SK-N-SH (cell line): ENCODE measurements around the gene SIGLEC6. TPM values are rescaled to one million over a fixed set of nuclear protein-coding genes. Genes with fewer than 3 reads are reported as not detected.

Experiments used
- CTCF ChIA-PET: fragments of 300-600, 350-600 bp; formaldehyde crosslinking; extraction: SDS; loops from one replicate; lab custom pipeline; 2021; lab: Yijun Ruan, JAX
- POLR2A ChIA-PET: fragments of 350-600 bp; sonication (Branson Sonifier 250); formaldehyde crosslinking; extraction: SDS; loops from one replicate; lab custom pipeline; 2020; ENCODE audit warnings: antibody characterized with exemption, inconsistent platforms; lab: Yijun Ruan, JAX
- DNase-seq: peaks from one replicate; pipeline ENCODE4 v3.0.0; 2012
- H2AFZ ChIP-seq: fragments of 200-600 bp; sonication (generic); 2 replicates; pipeline ENCODE4 v1.8.1; 2016; ENCODE audit warnings: antibody characterized with exemption, mild to moderate bottlenecking, low read depth
- H3F3A ChIP-seq: fragments of 200-600 bp; sonication (generic); replicated peaks from 2 replicates; pipeline ENCODE3; 2016; ENCODE audit warnings: antibody characterized with exemption, mild to moderate bottlenecking; ENCODE audit not compliant: insufficient read depth
- H3K27ac ChIP-seq, 2 experiments: fragments of 200-500 bp in 1 of 2; fragments of 200-600 bp in 1 of 2; sonication (Bioruptor generic) in 1 of 2; sonication (generic), shearing (Covaris generic) in 1 of 2; 2 replicates each; pipeline versions ENCODE4 v1.5.1 to v1.6.1; 2014 to 2016; ENCODE audit warnings: low read depth in 2 of 2, inconsistent platforms in 1 of 2, low read length in 1 of 2, mild to moderate bottlenecking in 1 of 2, mixed read lengths in 1 of 2
- H3K27me3 ChIP-seq: fragments of 200-600 bp; sonication (generic), shearing (Covaris generic); 2 replicates; pipeline ENCODE4 v1.6.1; 2016; ENCODE audit warnings: mixed run types; ENCODE audit not compliant: insufficient read depth
- H3K36me3 ChIP-seq, 2 experiments: fragments of 200-500 bp in 1 of 2; fragments of 200-600 bp in 1 of 2; sonication (Bioruptor generic) in 1 of 2; sonication (generic) in 1 of 2; replicated peaks in 1 of 2; 2 replicates each; pipeline versions ENCODE3 to v1.5.1; 2014 to 2016; ENCODE audit warnings: low read length in 1 of 2, mild to moderate bottlenecking in 1 of 2; ENCODE audit not compliant: insufficient read depth in 2 of 2, control insufficient read depth in 1 of 2
- H3K4me1 ChIP-seq, 2 experiments: fragments of 200-500 bp in 1 of 2; fragments of 200-600 bp in 1 of 2; sonication (Bioruptor generic) in 1 of 2; sonication (generic), shearing (Covaris generic) in 1 of 2; 2 replicates each; pipeline versions ENCODE4 v1.5.1 to v1.6.1; 2014 to 2016; ENCODE audit warnings: low read depth in 1 of 2, low read length in 1 of 2, mixed run types in 1 of 2; ENCODE audit not compliant: insufficient read depth in 2 of 2, control insufficient read depth in 1 of 2
- H3K4me2 ChIP-seq: fragments of 200-600 bp; sonication (generic), shearing (Covaris generic); 2 replicates; pipeline ENCODE4 v1.6.1; 2017; ENCODE audit warnings: mixed run types
- H3K4me3 ChIP-seq, 2 experiments: fragments of 200-500 bp in 1 of 2; fragments of 200-600 bp in 1 of 2; sonication (Bioruptor generic) in 1 of 2; sonication (generic), shearing (Covaris generic) in 1 of 2; 2 replicates each; pipeline versions ENCODE4 v1.5.1 to v1.8.1; 2014 to 2016; ENCODE audit warnings: low read depth in 2 of 2, inconsistent platforms in 1 of 2, low read length in 1 of 2, mild to moderate bottlenecking in 1 of 2, mixed read lengths in 1 of 2, moderate library complexity in 1 of 2
- H3K79me2 ChIP-seq: fragments of 200-600 bp; sonication (generic); 2 replicates; pipeline ENCODE4 v1.8.1; 2017; ENCODE audit warnings: mild to moderate bottlenecking; ENCODE audit not compliant: insufficient read depth
- H3K9ac ChIP-seq: fragments of 200-600 bp; sonication (generic); 2 replicates; pipeline ENCODE4 v1.6.1; 2017; ENCODE audit warnings: mixed run types
- H3K9me2 ChIP-seq: fragments of 200-600 bp; sonication (generic); 2 replicates; pipeline ENCODE4 v1.6.1; 2017; ENCODE audit warnings: mixed run types
- H3K9me3 ChIP-seq: fragments of 200-600 bp; sonication (generic); 2 replicates; pipeline ENCODE4 v1.6.1; 2017; ENCODE audit warnings: mixed run types, mild to moderate bottlenecking, moderate library complexity
- H4K20me1 ChIP-seq: fragments of 200-600 bp; sonication (generic); 2 replicates; pipeline ENCODE4 v1.6.1; 2017; ENCODE audit warnings: mild to moderate bottlenecking, mixed run types; ENCODE audit not compliant: insufficient read depth
- ELF1 ChIP-seq: IDR thresholded peaks from 2 replicates; pipeline ENCODE4 v1.4.0; 2012
- FOSL2 ChIP-seq: IDR thresholded peaks from 2 replicates; pipeline ENCODE4 v1.4.0; 2012; ENCODE audit warnings: low read depth, mild to moderate bottlenecking, moderate library complexity, borderline replicate concordance
- JUND ChIP-seq: IDR thresholded peaks from 2 replicates; pipeline ENCODE4 v1.4.0; 2012
- MEF2A ChIP-seq: IDR thresholded peaks from 2 replicates; pipeline ENCODE4 v1.4.0; 2012; ENCODE audit warnings: low read depth, borderline replicate concordance
- NFIC ChIP-seq: IDR thresholded peaks from 2 replicates; pipeline ENCODE4 v1.4.0; 2012; ENCODE audit warnings: borderline replicate concordance
- NRF1 ChIP-seq: IDR thresholded peaks from 2 replicates; pipeline ENCODE4 v1.6.1; 2012; ENCODE audit warnings: low read depth, mild to moderate bottlenecking, low read length
- RFX5 ChIP-seq: IDR thresholded peaks from 2 replicates; pipeline ENCODE4 v1.6.1; 2012; ENCODE audit warnings: mild to moderate bottlenecking, improper control_type of control experiment, low read length
- RXRA ChIP-seq: IDR thresholded peaks from 2 replicates; pipeline ENCODE4 v1.4.0; 2012; ENCODE audit warnings: low read depth, mild to moderate bottlenecking, borderline replicate concordance
- SMC3 ChIP-seq: IDR thresholded peaks from 2 replicates; pipeline ENCODE4 v1.6.1; 2012; ENCODE audit warnings: low read depth, low read length, improper control_type of control experiment
- TAF1 ChIP-seq: IDR thresholded peaks from 2 replicates; pipeline ENCODE4 v1.6.1; 2012; ENCODE audit warnings: low read depth, mild to moderate bottlenecking, low read length, moderate library complexity, borderline replicate concordance
- YY1 ChIP-seq: IDR thresholded peaks from 2 replicates; pipeline ENCODE4 v1.4.0; 2012; ENCODE audit warnings: low read depth, mild to moderate bottlenecking
- WGBS: methylation state at CpG from one replicate; pipeline ENCODE4 v1.1.6; 2017; ENCODE audit warnings: low lambda C conversion rate; 5-methylcytosine and 5-hydroxymethylcytosine counted together
- polyA plus RNA-seq, 3 experiments: library from polyadenylated mRNA; depleted of rRNA; stranded (reverse); fragments of >200 nt; gene quantifications; 2 replicates each; pipeline ENCODE4 v1.2.3, GENCODE V29; 2012
- TF ChIP-seq, protein P1 (sequence below): IDR thresholded peaks from 2 replicates; pipeline ENCODE4 v1.6.1; 2012; ENCODE audit warnings: mild to moderate bottlenecking, low read depth, low read length, moderate library complexity
- TF ChIP-seq, protein P2 (sequence below): fragments of 150-350 bp; IDR thresholded peaks from 2 replicates; pipeline ENCODE4 v1.6.1; 2017; ENCODE audit warnings: antibody characterized with exemption, low read length, low read depth, borderline replicate concordance
- TF ChIP-seq, protein P3 (sequence below): IDR thresholded peaks from 2 replicates; pipeline ENCODE4 v1.4.0; 2012; ENCODE audit warnings: low read depth, borderline replicate concordance

The SIGLEC6 gene
- polyA plus RNA-seq, 1 of the 3 experiments (the other 2 are of a cell fraction): not detected

DNA sequence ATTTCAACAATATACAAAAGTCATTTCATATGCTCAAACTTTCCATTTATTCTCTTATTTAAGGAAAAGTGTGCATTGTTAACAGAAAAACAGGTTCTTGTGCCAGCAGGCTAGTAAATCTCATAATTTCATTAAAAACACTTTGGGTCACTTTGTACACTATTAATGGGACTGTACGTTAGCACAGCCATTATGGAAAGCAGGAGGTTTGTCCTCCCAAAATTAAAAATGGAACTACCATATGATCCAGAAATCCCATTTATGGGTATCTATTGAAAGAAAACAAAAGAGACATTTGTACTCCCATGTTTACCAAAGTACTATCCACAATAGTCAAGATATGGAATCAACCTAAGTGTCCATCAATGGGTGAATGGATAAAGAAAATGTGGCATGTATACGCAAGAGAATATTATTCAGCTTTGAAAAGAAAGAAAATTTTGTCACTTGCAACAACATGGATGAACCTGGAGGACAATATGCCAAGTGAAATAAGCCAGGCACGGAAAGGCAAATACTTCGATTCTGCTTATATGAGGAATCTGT is 8.4 kb upstream of the SIGLEC6 start:
- no peak overlapping the region for H3K4me2 ChIP-seq
- no peaks in the 10 kb centered on the region for H3K4me1 ChIP-seq
- H3K27me3 ChIP-seq: peaks cover 23% of the 10 kb centered on the region; the same call in 1 of the 2 replicates
- H3F3A ChIP-seq: no peaks in the 10 kb centered on the region
- no peak for DNase-seq
- CTCF ChIA-PET: interaction anchor here (1.2 kb wide), 1 partner anchor 118 kb away, joined by 3 read pairs; no protein-coding TSS in a partner anchor
- no peak overlapping the region for H3K4me3 ChIP-seq
- H3K27ac ChIP-seq: no peak overlapping the region
- no peak overlapping the region for H3K9ac ChIP-seq
- no peaks in the 10 kb centered on the region for H3K9me3 ChIP-seq
- H3K79me2 ChIP-seq: no peaks in the 10 kb centered on the region
- H3K9me2 ChIP-seq: no peaks in the 10 kb centered on the region
- no peaks in the 10 kb centered on the region for H4K20me1 ChIP-seq
- H2AFZ ChIP-seq: no peak overlapping the region
- no peak for TF ChIP-seq YY1
- 3% methylated on average over 4 of the region's 4 CpGs for WGBS
- POLR2A ChIA-PET: no interaction called here
- no peaks in the 10 kb centered on the region for H3K36me3 ChIP-seq

DNA sequence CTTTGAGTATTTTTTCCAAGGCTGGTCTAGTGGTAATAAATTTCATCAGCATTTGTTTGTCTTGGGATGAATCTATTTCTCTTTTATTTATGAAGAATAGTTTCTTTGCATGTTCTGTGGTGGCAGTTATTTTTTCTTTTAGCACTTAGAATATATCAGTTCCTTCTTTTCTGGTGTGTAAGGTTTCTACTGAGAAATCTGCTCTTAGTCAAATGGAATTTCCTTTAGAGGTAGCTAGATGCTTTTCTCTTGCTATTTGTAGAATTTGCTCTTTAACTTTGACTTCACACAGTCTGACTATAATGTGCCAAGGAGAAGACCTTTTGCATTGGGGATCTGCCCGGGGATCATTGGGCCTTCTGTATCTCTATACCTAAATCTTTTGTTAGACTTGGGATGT is 4.1 kb upstream of the SIGLEC6 start:
- no peaks in the 10 kb centered on the region for H3K79me2 ChIP-seq
- no peaks in the 10 kb centered on the region for H3F3A ChIP-seq
- H2AFZ ChIP-seq: no peak overlapping the region
- no peak for DNase-seq
- peaks cover 35% of the 10 kb centered on the region for H3K27me3 ChIP-seq
- H3K27ac ChIP-seq: no peak overlapping the region
- no peaks in the 10 kb centered on the region for H4K20me1 ChIP-seq
- no peaks in the 10 kb centered on the region for H3K9me3 ChIP-seq
- no peaks in the 10 kb centered on the region for H3K4me1 ChIP-seq
- no peak overlapping the region for H3K4me2 ChIP-seq
- H3K4me3 ChIP-seq: no peak overlapping the region
- 3% methylated on average over 1 of the region's 1 CpG for WGBS
- CTCF ChIA-PET: interaction anchor here (0.7 to 1.4 kb wide), 2 partner anchors 17 to 21 kb away, joined by 3 to 4 read pairs; no protein-coding TSS in a partner anchor
- no peak overlapping the region for H3K9ac ChIP-seq
- H3K36me3 ChIP-seq: no peaks in the 10 kb centered on the region
- no peaks in the 10 kb centered on the region for H3K9me2 ChIP-seq
- POLR2A ChIA-PET: no interaction called here
- TF ChIP-seq RFX5: no peak
- TF ChIP-seq ELF1: no peak
- TF ChIP-seq RXRA: no peak
- TF ChIP-seq, protein P1, sequence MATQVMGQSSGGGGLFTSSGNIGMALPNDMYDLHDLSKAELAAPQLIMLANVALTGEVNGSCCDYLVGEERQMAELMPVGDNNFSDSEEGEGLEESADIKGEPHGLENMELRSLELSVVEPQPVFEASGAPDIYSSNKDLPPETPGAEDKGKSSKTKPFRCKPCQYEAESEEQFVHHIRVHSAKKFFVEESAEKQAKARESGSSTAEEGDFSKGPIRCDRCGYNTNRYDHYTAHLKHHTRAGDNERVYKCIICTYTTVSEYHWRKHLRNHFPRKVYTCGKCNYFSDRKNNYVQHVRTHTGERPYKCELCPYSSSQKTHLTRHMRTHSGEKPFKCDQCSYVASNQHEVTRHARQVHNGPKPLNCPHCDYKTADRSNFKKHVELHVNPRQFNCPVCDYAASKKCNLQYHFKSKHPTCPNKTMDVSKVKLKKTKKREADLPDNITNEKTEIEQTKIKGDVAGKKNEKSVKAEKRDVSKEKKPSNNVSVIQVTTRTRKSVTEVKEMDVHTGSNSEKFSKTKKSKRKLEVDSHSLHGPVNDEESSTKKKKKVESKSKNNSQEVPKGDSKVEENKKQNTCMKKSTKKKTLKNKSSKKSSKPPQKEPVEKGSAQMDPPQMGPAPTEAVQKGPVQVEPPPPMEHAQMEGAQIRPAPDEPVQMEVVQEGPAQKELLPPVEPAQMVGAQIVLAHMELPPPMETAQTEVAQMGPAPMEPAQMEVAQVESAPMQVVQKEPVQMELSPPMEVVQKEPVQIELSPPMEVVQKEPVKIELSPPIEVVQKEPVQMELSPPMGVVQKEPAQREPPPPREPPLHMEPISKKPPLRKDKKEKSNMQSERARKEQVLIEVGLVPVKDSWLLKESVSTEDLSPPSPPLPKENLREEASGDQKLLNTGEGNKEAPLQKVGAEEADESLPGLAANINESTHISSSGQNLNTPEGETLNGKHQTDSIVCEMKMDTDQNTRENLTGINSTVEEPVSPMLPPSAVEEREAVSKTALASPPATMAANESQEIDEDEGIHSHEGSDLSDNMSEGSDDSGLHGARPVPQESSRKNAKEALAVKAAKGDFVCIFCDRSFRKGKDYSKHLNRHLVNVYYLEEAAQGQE: no peak
- TF ChIP-seq, protein P2, sequence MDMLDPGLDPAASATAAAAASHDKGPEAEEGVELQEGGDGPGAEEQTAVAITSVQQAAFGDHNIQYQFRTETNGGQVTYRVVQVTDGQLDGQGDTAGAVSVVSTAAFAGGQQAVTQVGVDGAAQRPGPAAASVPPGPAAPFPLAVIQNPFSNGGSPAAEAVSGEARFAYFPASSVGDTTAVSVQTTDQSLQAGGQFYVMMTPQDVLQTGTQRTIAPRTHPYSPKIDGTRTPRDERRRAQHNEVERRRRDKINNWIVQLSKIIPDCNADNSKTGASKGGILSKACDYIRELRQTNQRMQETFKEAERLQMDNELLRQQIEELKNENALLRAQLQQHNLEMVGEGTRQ: no peak
- TF ChIP-seq SMC3: no peak
- TF ChIP-seq MEF2A: no peak
- TF ChIP-seq FOSL2: no peak
- no peak for TF ChIP-seq TAF1
- TF ChIP-seq, protein P3, sequence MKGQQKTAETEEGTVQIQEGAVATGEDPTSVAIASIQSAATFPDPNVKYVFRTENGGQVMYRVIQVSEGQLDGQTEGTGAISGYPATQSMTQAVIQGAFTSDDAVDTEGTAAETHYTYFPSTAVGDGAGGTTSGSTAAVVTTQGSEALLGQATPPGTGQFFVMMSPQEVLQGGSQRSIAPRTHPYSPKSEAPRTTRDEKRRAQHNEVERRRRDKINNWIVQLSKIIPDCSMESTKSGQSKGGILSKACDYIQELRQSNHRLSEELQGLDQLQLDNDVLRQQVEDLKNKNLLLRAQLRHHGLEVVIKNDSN: no peak
- TF ChIP-seq NRF1: no peak
- TF ChIP-seq JUND: no peak
- no peak for TF ChIP-seq NFIC
